HEK293T (cell line): ENCODE results near the gene CYP20A1.

ENCODE experiments used
- BHLHE40 ChIP-seq: fragments of 450-650 bp; IDR thresholded peaks from 2 replicates; pipeline ENCODE4 v1.6.1; 2016; ENCODE audit warnings: mild to moderate bottlenecking, moderate library complexity, borderline replicate concordance
- ELF4 ChIP-seq: fragments of 450-650 bp; IDR thresholded peaks from 2 replicates; pipeline ENCODE4 v1.6.1; 2017; ENCODE audit warnings: antibody characterized with exemption
- FOXK2 ChIP-seq: fragments of 450-650 bp; IDR thresholded peaks from 2 replicates; pipeline ENCODE4 v1.6.1; 2016; ENCODE audit warnings: mild to moderate bottlenecking
- LEF1 ChIP-seq: fragments of 450-650 bp; IDR thresholded peaks from 2 replicates; pipeline ENCODE4 v1.6.1; 2017; ENCODE audit warnings: mild to moderate bottlenecking, borderline replicate concordance
- NFRKB ChIP-seq: fragments of 450-650 bp; IDR thresholded peaks from 2 replicates; pipeline ENCODE4 v1.6.1; 2016; ENCODE audit warnings: mild to moderate bottlenecking, moderate library complexity
- SP1 ChIP-seq: fragments of 450-650 bp; IDR thresholded peaks from 2 replicates; pipeline ENCODE4 v1.6.1; 2017
- TARDBP ChIP-seq: fragments of 450-650 bp; IDR thresholded peaks from 2 replicates; pipeline ENCODE4 v1.6.1; 2016

DNA sequence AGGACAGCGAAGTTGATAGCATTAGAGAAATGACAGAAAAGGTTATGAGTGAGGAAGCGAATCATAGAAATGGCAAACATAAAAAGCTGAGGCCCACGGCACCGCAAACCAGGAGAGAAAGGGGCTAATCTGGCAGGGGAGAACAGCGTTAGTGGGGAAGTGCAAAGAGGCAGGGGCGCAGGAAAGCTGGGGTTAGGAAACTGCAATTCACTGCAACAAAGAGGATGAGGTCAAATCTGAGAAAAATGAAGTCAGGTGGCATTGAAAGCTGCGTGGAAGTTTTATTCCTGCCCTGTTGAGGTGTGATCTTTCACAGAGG is 88.7 kb downstream of the CYP20A1 start:
- no peak for TF ChIP-seq SP1
- no peak for TF ChIP-seq BHLHE40
- no peak for TF ChIP-seq TARDBP
- no peak for TF ChIP-seq ELF4
- TF ChIP-seq NFRKB, result no peak
- no peak for TF ChIP-seq LEF1
- TF ChIP-seq FOXK2, result no peak
